ENCODE results near the gene WWOX.

WWOX gene

DNA sequence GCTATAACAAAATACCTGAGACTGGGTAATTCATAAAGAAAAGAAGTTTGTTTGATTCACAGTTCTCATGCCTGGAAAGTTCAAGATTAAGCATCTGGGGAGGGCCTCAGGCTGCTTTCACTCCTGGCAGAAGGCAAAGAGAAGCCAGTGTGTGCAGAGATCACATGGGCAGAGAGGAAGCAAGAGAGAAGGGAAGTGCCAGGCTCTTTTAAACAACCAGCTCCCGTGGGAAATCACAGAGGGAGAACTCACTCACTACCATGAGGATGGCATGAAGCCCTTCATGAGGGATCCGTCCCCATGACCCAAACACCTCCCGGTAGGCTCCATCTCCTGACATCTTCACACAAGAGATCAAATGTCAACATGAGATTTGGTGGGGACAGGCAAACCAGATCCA lies 999.5 kb downstream of the WWOX start:
- TF ChIP-seq POLR2AphosphoS5 (IDR thresholded peaks at IDR 0.05; ENCODE audit: low read depth, low read length) (no peak), TAF1 (IDR thresholded peaks at IDR 0.05; ENCODE audit: borderline replicate concordance, insufficient read depth, low read length) (no peak), SIN3A (IDR thresholded peaks at IDR 0.05; ENCODE audit: borderline replicate concordance, insufficient read depth, low read length) (no peak), FOXP2 (optimal IDR thresholded peaks at IDR 0.05; ENCODE audit: borderline replicate concordance, extremely low read depth, extremely low read length, insufficient read depth) (no peak)
- TF ChIP-seq, protein P1, sequence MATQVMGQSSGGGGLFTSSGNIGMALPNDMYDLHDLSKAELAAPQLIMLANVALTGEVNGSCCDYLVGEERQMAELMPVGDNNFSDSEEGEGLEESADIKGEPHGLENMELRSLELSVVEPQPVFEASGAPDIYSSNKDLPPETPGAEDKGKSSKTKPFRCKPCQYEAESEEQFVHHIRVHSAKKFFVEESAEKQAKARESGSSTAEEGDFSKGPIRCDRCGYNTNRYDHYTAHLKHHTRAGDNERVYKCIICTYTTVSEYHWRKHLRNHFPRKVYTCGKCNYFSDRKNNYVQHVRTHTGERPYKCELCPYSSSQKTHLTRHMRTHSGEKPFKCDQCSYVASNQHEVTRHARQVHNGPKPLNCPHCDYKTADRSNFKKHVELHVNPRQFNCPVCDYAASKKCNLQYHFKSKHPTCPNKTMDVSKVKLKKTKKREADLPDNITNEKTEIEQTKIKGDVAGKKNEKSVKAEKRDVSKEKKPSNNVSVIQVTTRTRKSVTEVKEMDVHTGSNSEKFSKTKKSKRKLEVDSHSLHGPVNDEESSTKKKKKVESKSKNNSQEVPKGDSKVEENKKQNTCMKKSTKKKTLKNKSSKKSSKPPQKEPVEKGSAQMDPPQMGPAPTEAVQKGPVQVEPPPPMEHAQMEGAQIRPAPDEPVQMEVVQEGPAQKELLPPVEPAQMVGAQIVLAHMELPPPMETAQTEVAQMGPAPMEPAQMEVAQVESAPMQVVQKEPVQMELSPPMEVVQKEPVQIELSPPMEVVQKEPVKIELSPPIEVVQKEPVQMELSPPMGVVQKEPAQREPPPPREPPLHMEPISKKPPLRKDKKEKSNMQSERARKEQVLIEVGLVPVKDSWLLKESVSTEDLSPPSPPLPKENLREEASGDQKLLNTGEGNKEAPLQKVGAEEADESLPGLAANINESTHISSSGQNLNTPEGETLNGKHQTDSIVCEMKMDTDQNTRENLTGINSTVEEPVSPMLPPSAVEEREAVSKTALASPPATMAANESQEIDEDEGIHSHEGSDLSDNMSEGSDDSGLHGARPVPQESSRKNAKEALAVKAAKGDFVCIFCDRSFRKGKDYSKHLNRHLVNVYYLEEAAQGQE (IDR thresholded peaks at IDR 0.05; ENCODE audit: insufficient read depth in 1 of 2, low read depth in 2 of 2, low read length in 2 of 2) = no peak

DNA sequence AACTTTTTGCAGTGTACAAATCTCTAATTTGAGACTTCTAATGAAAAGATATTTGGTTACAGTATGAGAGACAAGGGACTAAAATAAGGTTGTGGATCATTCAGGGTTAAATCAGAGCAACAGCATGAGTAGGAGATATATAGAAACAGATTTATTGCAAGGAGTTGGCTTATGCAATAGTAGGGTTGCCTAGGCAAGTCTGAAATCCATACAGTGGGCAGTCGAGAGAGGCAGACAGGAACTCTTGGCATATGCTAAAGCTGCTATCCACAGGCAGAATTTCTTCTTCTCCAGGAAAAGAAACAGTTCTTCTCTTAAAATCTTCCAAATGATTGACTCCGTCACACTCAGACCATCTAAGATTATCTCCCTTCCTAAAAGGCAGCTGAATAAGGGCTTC lies 1000.3 kb downstream of the WWOX start:
- no peak for TF ChIP-seq TAF1 (IDR thresholded peaks at IDR 0.05; ENCODE audit: borderline replicate concordance, insufficient read depth, low read length)
- no peak for TF ChIP-seq SIN3A (IDR thresholded peaks at IDR 0.05; ENCODE audit: borderline replicate concordance, insufficient read depth, low read length)
- no peak for TF ChIP-seq FOXP2 (optimal IDR thresholded peaks at IDR 0.05; ENCODE audit: borderline replicate concordance, extremely low read depth, extremely low read length, insufficient read depth)
- no peak for TF ChIP-seq POLR2AphosphoS5 (IDR thresholded peaks at IDR 0.05; ENCODE audit: low read depth, low read length)
- TF ChIP-seq, protein P1 (IDR thresholded peaks at IDR 0.05; ENCODE audit: insufficient read depth in 1 of 2, low read depth in 2 of 2, low read length in 2 of 2) = no peak

DNA sequence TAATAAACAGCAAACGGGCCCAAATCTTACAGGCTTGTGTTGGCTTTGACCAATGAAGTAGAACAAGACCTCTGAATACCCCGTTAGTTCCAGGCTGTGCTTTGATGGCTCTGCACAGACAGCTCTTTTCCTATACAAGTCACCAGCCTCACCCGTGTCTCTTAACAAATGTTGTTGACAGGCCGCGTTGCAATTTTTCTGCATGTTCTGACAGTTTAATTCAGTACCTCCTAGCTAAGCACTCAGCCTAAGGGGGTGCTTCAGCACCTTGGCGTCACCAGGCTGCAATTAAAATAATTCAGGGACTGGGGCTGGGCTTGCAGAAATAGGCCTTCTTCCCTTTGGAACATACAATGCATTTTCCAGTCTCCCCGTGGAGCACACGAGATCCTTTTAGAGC lies 1001.0 kb downstream of the WWOX start:
- no peak for TF ChIP-seq TAF1 (IDR thresholded peaks at IDR 0.05; ENCODE audit: borderline replicate concordance, insufficient read depth, low read length)
- TF ChIP-seq SIN3A (IDR thresholded peaks at IDR 0.05; ENCODE audit: borderline replicate concordance, insufficient read depth, low read length) = no peak
- no peak for TF ChIP-seq POLR2AphosphoS5 (IDR thresholded peaks at IDR 0.05; ENCODE audit: low read depth, low read length)
- TF ChIP-seq, protein P1 (IDR thresholded peaks at IDR 0.05; ENCODE audit: insufficient read depth in 1 of 2, low read depth in 2 of 2, low read length in 2 of 2) = no peak
- no peak for TF ChIP-seq FOXP2 (optimal IDR thresholded peaks at IDR 0.05; ENCODE audit: borderline replicate concordance, extremely low read depth, extremely low read length, insufficient read depth)

DNA sequence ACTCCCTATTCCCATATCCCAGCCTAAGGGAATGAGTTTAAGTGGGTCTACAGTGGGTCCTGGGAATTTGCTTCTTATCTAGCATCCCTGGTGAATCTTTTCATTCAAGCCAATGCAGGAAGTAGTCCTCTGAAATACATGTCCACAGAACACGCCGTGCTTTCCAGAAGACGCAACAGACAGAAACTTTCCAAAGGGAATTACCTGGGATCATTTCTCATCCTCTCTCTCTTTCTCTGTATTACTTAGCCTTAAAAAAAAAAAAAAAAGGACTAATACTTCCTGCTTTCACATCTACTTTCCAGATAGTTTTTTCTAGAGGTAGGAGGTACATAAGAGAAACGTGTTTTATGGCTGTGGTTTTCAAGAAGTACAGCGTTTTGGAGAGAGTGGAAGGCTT lies 1002.0 kb downstream of the WWOX start:
- TF ChIP-seq SIN3A (IDR thresholded peaks at IDR 0.05; ENCODE audit: borderline replicate concordance, insufficient read depth, low read length) (no peak), FOXP2 (optimal IDR thresholded peaks at IDR 0.05; ENCODE audit: borderline replicate concordance, extremely low read depth, extremely low read length, insufficient read depth) (no peak), TAF1 (IDR thresholded peaks at IDR 0.05; ENCODE audit: borderline replicate concordance, insufficient read depth, low read length) (no peak), POLR2AphosphoS5 (IDR thresholded peaks at IDR 0.05; ENCODE audit: low read depth, low read length) (no peak)
- TF ChIP-seq, protein P1 (IDR thresholded peaks at IDR 0.05; ENCODE audit: insufficient read depth in 1 of 2, low read depth in 2 of 2, low read length in 2 of 2) = no peak

DNA sequence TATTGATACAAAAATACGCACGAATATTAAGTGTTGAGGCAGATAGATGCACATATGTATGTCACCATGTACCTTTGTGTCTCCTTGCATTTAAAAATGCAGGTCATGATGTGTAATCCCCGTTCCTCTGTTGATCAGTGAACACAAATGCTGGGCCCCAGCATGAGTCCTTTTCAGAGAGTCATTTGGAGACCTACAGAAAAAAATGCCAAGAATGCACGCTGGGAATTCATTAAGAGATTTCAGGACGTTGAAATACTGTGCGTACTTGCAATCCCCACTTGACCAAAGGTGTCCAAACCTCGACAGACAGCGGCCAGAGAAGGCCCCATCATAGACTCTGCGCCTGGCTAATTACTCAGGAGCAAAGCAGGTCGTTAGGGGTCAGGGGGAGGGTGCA lies 1005.1 kb downstream of the WWOX start:
- TF ChIP-seq TAF1 (IDR thresholded peaks at IDR 0.05; ENCODE audit: borderline replicate concordance, insufficient read depth, low read length) (no peak), FOXP2 (optimal IDR thresholded peaks at IDR 0.05; ENCODE audit: borderline replicate concordance, extremely low read depth, extremely low read length, insufficient read depth) (no peak), POLR2AphosphoS5 (IDR thresholded peaks at IDR 0.05; ENCODE audit: low read depth, low read length) (no peak), SIN3A (IDR thresholded peaks at IDR 0.05; ENCODE audit: borderline replicate concordance, insufficient read depth, low read length) (no peak)
- TF ChIP-seq, protein P1 (IDR thresholded peaks at IDR 0.05; ENCODE audit: insufficient read depth in 1 of 2, low read depth in 2 of 2, low read length in 2 of 2) = no peak
